K562 (cell line): ENCODE results near the gene REEP2. TPM values are rescaled to one million over a fixed set of nuclear protein-coding genes. Genes with fewer than 3 reads are reported as not detected.
A peak's percentile ranks its signal among the peaks of the same experiment; 100 is the strongest.

Experiments
- ATAC-seq: fragments of 200-7000 bp; cut with Tn5 transposase; 3 replicates; pipeline ENCODE4 v1.9.1; 2020; ENCODE audit warnings: moderate library complexity
- Bru-seq: library from RNA; stranded (reverse); fragments of 400-500 nt; gene quantifications from one replicate; lab custom pipeline; 2021; lab: Mats Ljungman, UMichigan
- BruChase-seq, 2 experiments: library from RNA; stranded (reverse); fragments of 400-500 nt; gene quantifications; one replicate each; lab custom pipeline; 2021; lab: Mats Ljungman, UMichigan
- BruUV-seq: library from RNA; stranded (reverse); fragments of 400-500 nt; replicated peaks from 2 replicates; lab custom pipeline; 2021; lab: Mats Ljungman, UMichigan
- CTCF ChIA-PET: fragments of 300-600 bp; formaldehyde crosslinking; extraction: SDS; loops from one replicate; lab custom pipeline; 2021; ENCODE audit warnings: low intra/inter-chr PET ratio; lab: Yijun Ruan, JAX
- POLR2A ChIA-PET: fragments of 300-600, 350-650 bp; sonication (Branson Sonifier 250); formaldehyde crosslinking; extraction: SDS; loops from one replicate; lab custom pipeline; 2021; ENCODE audit warnings: antibody characterized with exemption, inconsistent platforms; lab: Yijun Ruan, JAX
- DNase-seq, 4 experiments: peaks; one replicate each; pipeline versions ENCODE4 v3.0.0 to v3.0.0-alpha.2; 2011 to 2018; ENCODE audit warnings: low spot score in 3 of 4, mixed read lengths in 3 of 4; ENCODE audit errors: extremely low read depth in 1 of 4
- FAIRE-seq: peaks from 2 replicates; lab custom pipeline; 2011; peaks lifted over from hg19 to GRCh38; lab: Jason Lieb, UNC
- H2AFZ ChIP-seq: 2 replicates; pipeline ENCODE4 v1.6.0; 2011; ENCODE audit warnings: low read depth, low read length, control low read depth, inconsistent platforms
- H3K27ac ChIP-seq: fragments of 200-600 bp; 3 replicates; pipeline ENCODE4 v1.8.0; 2011; ENCODE audit warnings: low read depth, mild to moderate bottlenecking, control low read depth, inconsistent platforms, low read length, moderate library complexity, mixed read lengths; ENCODE audit errors: extremely low read depth
- H3K27me3 ChIP-seq, 2 experiments: fragments of 300-600 bp in 1 of 2; 2 replicates in 1 of 2; 3 replicates in 1 of 2; pipeline versions ENCODE4 v1.6.0 to v1.8.0; 2011; ENCODE audit warnings: inconsistent platforms in 2 of 2, low read length in 2 of 2, mild to moderate bottlenecking in 1 of 2, mixed read lengths in 1 of 2, moderate library complexity in 1 of 2; ENCODE audit not compliant: control insufficient read depth in 2 of 2, insufficient read depth in 2 of 2
- H3K36me3 ChIP-seq: fragments of 300-600 bp; 3 replicates; pipeline ENCODE4 v1.8.0; 2011; ENCODE audit warnings: mild to moderate bottlenecking, low read length, inconsistent platforms; ENCODE audit not compliant: control insufficient read depth, insufficient read depth
- H3K4me1 ChIP-seq, 2 experiments: fragments of 200-600 bp in 1 of 2; replicated peaks in 1 of 2; 2 replicates in 1 of 2; 3 replicates in 1 of 2; pipeline versions ENCODE4 v1.5.1 to v1.8.0; 2011; ENCODE audit warnings: inconsistent platforms in 2 of 2, low read length in 2 of 2, mild to moderate bottlenecking in 1 of 2, mixed read lengths in 1 of 2, moderate library complexity in 1 of 2; ENCODE audit not compliant: control insufficient read depth in 2 of 2, insufficient read depth in 2 of 2
- H3K4me2 ChIP-seq: 2 replicates; pipeline ENCODE4 v1.6.1; 2011; ENCODE audit warnings: low read length, control low read depth, inconsistent platforms, mixed read lengths; ENCODE audit not compliant: insufficient read depth
- H3K4me3 ChIP-seq: fragments of 200-600 bp; sonication (generic), shearing (Covaris generic); 2 replicates; pipeline ENCODE4 v1.5.1; 2016; ENCODE audit warnings: control low read depth, inconsistent platforms
- H3K79me2 ChIP-seq: fragments of 200-600 bp; 3 replicates; pipeline ENCODE4 v1.8.0; 2011; ENCODE audit warnings: low read length, inconsistent platforms; ENCODE audit not compliant: control insufficient read depth, insufficient read depth
- H3K9ac ChIP-seq, 2 experiments: 2 replicates each; pipeline versions ENCODE4 v1.6.0 to v1.6.1; 2011; ENCODE audit warnings: low read depth in 2 of 2, low read length in 2 of 2, control low read depth in 1 of 2, inconsistent platforms in 1 of 2, mild to moderate bottlenecking in 1 of 2, mixed read lengths in 1 of 2; ENCODE audit not compliant: insufficient read depth in 1 of 2
- H3K9me1 ChIP-seq: one replicate; pipeline ENCODE4 v1.6.0; 2011; ENCODE audit warnings: inconsistent platforms, mild to moderate bottlenecking, low read length, moderate library complexity; ENCODE audit not compliant: control insufficient read depth, insufficient read depth
- H3K9me3 ChIP-seq: replicated peaks from 2 replicates; pipeline ENCODE4 v1.5.1; 2011; ENCODE audit warnings: low read depth, low read length, inconsistent platforms; ENCODE audit not compliant: control insufficient read depth, insufficient read depth
- H4K20me1 ChIP-seq: replicated peaks from 2 replicates; pipeline ENCODE4 v1.6.1; 2011; ENCODE audit warnings: low read length, inconsistent platforms, mixed read lengths; ENCODE audit not compliant: control insufficient read depth, insufficient read depth
- CBFA2T3 ChIP-seq: fragments of 450-650 bp; IDR thresholded peaks from 2 replicates; pipeline ENCODE4 v1.6.1; 2017
- ILK ChIP-seq: fragments of 450-650 bp; IDR thresholded peaks from 2 replicates; pipeline ENCODE4 v1.6.1; 2016; ENCODE audit warnings: missing genetic modification characterization, low read depth, mild to moderate bottlenecking, missing compliant biosample characterization, moderate library complexity, borderline replicate concordance
- NFATC3 ChIP-seq: fragments of 450-650 bp; IDR thresholded peaks from 2 replicates; pipeline ENCODE4 v1.6.1; 2017; ENCODE audit warnings: mild to moderate bottlenecking
- NR2F6 ChIP-seq: fragments of 450-650 bp; formaldehyde crosslinking; IDR thresholded peaks from 2 replicates; pipeline ENCODE4 v1.4.0; 2020; ENCODE audit warnings: mild to moderate bottlenecking
- NR3C1 ChIP-seq: sonication (generic); formaldehyde crosslinking; IDR thresholded peaks from 2 replicates; pipeline ENCODE4 v1.8.1; 2022; ENCODE audit warnings: missing genetic modification reagents
- POLR3A ChIP-seq: IDR thresholded peaks from 2 replicates; pipeline ENCODE4 v1.6.1; 2011; ENCODE audit warnings: borderline replicate concordance, mild to moderate bottlenecking, moderate library complexity; ENCODE audit not compliant: insufficient read length, insufficient read depth; ENCODE audit errors: extremely low read depth
- SOX6 ChIP-seq: fragments of 450-650 bp; IDR thresholded peaks from 2 replicates; pipeline ENCODE4 v1.6.1; 2014; ENCODE audit warnings: mild to moderate bottlenecking
- SREBF2 ChIP-seq: sonication (generic); formaldehyde crosslinking; IDR thresholded peaks from 2 replicates; pipeline ENCODE4 v1.4.0; 2020; ENCODE audit warnings: mild to moderate bottlenecking, missing genetic modification reagents
- USF2 ChIP-seq: sonication (generic); formaldehyde crosslinking; IDR thresholded peaks from 2 replicates; pipeline ENCODE4 v1.5.0; 2020; ENCODE audit warnings: missing genetic modification reagents
- ZNF274 ChIP-seq: IDR thresholded peaks from 2 replicates; pipeline ENCODE4 v1.6.1; 2011; ENCODE audit warnings: low read depth, mild to moderate bottlenecking, low read length, moderate library complexity, borderline replicate concordance
- WGBS: fragments of 100-300 bp; shearing (Covaris generic); methylation state at CpG from one replicate; pipeline ENCODE4 v1.1.6; 2016; ENCODE audit warnings: low coverage, mixed read lengths; ENCODE audit not compliant: insufficient coverage; ENCODE audit errors: missing lambda C conversion rate; 5-methylcytosine and 5-hydroxymethylcytosine counted together
- in situ Hi-C: fragments of 300-500 bp; cut with MboI; formaldehyde crosslinking; loops from 4 replicates; pipeline ENCODE4 v1.15.0; 2018; ENCODE audit warnings: inconsistent platforms, mixed read lengths
- intact Hi-C: fragments of 100-400 bp; cut with micrococcal nuclease; formaldehyde crosslinking; loops from 2 replicates; pipeline ENCODE4 v1.14.2; 2022
- long read RNA-seq, 3 experiments: library from polyadenylated mRNA in 2 of 3; library from RNA in 1 of 3; unstranded in 2 of 3; stranded (forward) in 1 of 3; transcript quantifications; one replicate each; pipeline ENCODE4 v2.0.0, GENCODE V29; 2019 to 2022
- polyA minus RNA-seq, 3 experiments: library from RNA; depleted of rRNA, polyadenylated mRNA; stranded (reverse); fragments of >200 nt; gene quantifications; 2 replicates each; pipeline ENCODE4 v1.2.3, GENCODE V29; 2011
- polyA plus RNA-seq, 8 experiments: library from polyadenylated mRNA; depleted of rRNA in 4 of 8; stranded (reverse) in 5 of 8; unstranded in 3 of 8; fragments of >200 nt; fragmentation: Nextera tagmentation in 2 of 8; fragmentation: Illumina TruSeq in 1 of 8; extraction: Ambion mirVana in 2 of 8; extraction: Trizol in 1 of 8; gene quantifications; 2 replicates each; pipeline versions ENCODE4 v1.2.1 to v1.2.3, GENCODE V29; 2011 to 2014; ENCODE audit warnings: inconsistent platforms in 1 of 8, missing spikeins in 1 of 8
- total RNA-seq, 7 experiments: library from RNA; depleted of rRNA in 6 of 7; stranded (reverse); fragments of >200 nt in 6 of 7; fragmentation: Illumina TruSeq in 2 of 7; extraction: Trizol in 2 of 7; gene quantifications; 2 replicates each; pipeline versions ENCODE4 v1.2.1 to v1.2.3, GENCODE V29; 2011 to 2021; ENCODE audit warnings: low replicate concordance in 1 of 7
- TF ChIP-seq, protein P1 (sequence below): fragments of 250-450 bp; sonication (Bioruptor Pico); IDR thresholded peaks from 2 replicates; pipeline ENCODE4 v1.8.0; 2022; ENCODE audit warnings: moderate library complexity, mild to moderate bottlenecking, inconsistent platforms
- TF ChIP-seq, protein P2 (sequence below), 2 experiments: fragments of 150-350 bp in 1 of 2; IDR thresholded peaks; 2 replicates each; pipeline ENCODE4 v1.6.1; 2012 to 2016; ENCODE audit warnings: low read depth in 2 of 2, low read length in 2 of 2, mild to moderate bottlenecking in 1 of 2, moderate library complexity in 1 of 2

The REEP2 gene
- 0.30 and 2.6 TPM in 2 replicates for total RNA-seq (2011; cell fraction: chromatin; rRNA removed; ENCODE audit: low replicate concordance)
- total RNA-seq (2011; cell fraction: nucleolus; rRNA removed): 0.67 and 0.92 TPM in 2 replicates
- 0.76 and 1.8 TPM in 2 replicates for total RNA-seq (2011; cell fraction: nucleoplasm; rRNA removed)
- 0.09 and 0.49 TPM in 2 replicates for total RNA-seq (2014; rRNA removed)
- 0.11 TPM in 1 of 2 replicates, not detected in the other for total RNA-seq (2014; rRNA removed; fragmentation: Illumina TruSeq; extraction: Trizol)
- 0.26 and 0.29 TPM in 2 replicates for total RNA-seq (2015; rRNA removed; fragmentation: Illumina TruSeq; extraction: Trizol)
- 0.44 and 0.63 TPM in 2 replicates for total RNA-seq (2021)
- polyA plus RNA-seq (2011; rRNA removed): 0.69 and 1.1 TPM in 2 replicates
- polyA plus RNA-seq (2011; cell fraction: cytosol; rRNA removed): 1.3 and 1.6 TPM in 2 replicates
- 2.2 and 3.1 TPM in 2 replicates for polyA plus RNA-seq (2011; cell fraction: nucleus; rRNA removed)
- 0.42 TPM in 2 replicates for polyA plus RNA-seq (2012)
- 0.13 and 0.54 TPM in 2 replicates for polyA plus RNA-seq (2014; fragmentation: Illumina TruSeq; extraction: Trizol)
- polyA plus RNA-seq (2014; fragmentation: Nextera tagmentation; extraction: Ambion mirVana): under 1 TPM in 1 of 2 experiments, not detected in 1; 0.03 TPM
- 0.05 and 0.32 TPM in 2 replicates for polyA plus RNA-seq (2014; rRNA removed)
- polyA minus RNA-seq (2011; rRNA and poly(A)+ RNA removed): 0.99 and 2.2 TPM in 2 replicates
- 0.95 TPM in 1 of 2 replicates, not detected in the other for polyA minus RNA-seq (2011; cell fraction: cytosol; rRNA and poly(A)+ RNA removed)
- 0.11 and 0.67 TPM in 2 replicates for polyA minus RNA-seq (2011; cell fraction: nucleus; rRNA and poly(A)+ RNA removed)
- percentile 31 among the genes with signal in this experiment for Bru-seq, nascent RNA
- percentile 10 among the genes with signal in this experiment for BruChase-seq, experiment 1, labeled RNA remaining after a 2-hour chase
- percentile 30 among the genes with signal in this experiment for BruChase-seq, experiment 2, labeled RNA remaining after a 6-hour chase
- long read RNA-seq, experiment 1, partial matches to known transcripts: 0 of 1 reads
- long read RNA-seq, experiment 1, other reads (novel, unspliced or antisense): 0 of 1 reads
- long read RNA-seq, experiment 2: 0 reads
- long read RNA-seq, experiment 3: 0 reads

DNA sequence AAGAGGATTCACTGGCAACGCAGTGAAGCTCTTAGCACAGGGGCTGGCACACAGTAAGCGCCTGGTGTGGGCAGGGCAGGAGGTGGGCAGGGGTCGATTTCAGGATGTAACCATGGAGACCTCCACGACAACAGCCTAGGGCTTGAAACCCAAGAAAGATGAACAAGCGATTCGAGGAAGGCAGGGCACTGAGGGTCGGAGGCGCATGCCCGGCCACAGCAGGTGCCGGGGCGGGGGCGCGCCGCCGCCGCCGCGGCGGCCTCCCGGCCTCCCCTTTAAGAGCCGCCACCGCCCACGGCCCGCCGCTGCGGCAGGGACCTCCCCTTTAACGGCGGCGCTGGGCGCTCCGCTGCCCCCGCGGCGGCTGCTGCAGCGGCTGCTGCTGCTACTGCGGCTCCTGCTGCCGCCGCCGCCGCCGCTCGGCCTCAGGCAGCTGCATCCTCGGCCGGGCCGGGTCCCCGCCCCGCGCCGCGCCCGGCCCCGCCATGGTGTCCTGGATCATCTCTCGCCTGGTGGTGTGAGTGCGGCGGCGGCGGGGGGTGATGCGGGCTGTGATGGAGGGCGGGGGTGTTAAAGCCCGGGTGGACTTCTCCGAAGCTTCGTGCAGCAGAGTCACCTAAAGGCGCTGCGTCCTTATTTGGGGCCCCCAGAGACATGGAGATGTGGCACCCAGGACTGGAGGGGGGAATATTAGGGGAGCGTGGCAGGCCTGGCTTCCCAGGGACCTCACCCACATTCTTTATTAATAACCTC lies at the start of gene REEP2:
TSS of gene REEP2 (plus strand) at position 334 of the 753 bp plus-strand sequence. CDS start at position 486, 152 bp downstream.
- ATAC-seq (peak; percentile 89), FAIRE-seq (no peak), DNase-seq (peak; percentile 65 to 92 (median 84))
- intact Hi-C loops: no loop called here
- peak within 1 kb of the TSS; percentile 30 for H2AFZ ChIP-seq
- H3K9me1 ChIP-seq: no peaks in the 10 kb centered on the region
- peaks cover 7 to 20% of the 10 kb centered on the region in 2 experiments; a peak in 4 of 5 replicates for H3K4me1 ChIP-seq
- H3K4me3 ChIP-seq: peak within 1 kb of the TSS; percentile 48
- peaks cover 4% of the 10 kb centered on the region; the same call in 1 of the 2 replicates for H4K20me1 ChIP-seq
- H3K36me3 ChIP-seq: peaks cover 26% of the 10 kb centered on the region
- WGBS: 4% methylated on average over 43 of the region's 65 CpGs
- peak within 1 kb of the TSS in 1 of 2 experiments; percentile 59; a peak in 2 of 4 replicates for H3K9ac ChIP-seq
- H3K79me2 ChIP-seq: no peaks in the 10 kb centered on the region
- H3K27me3 ChIP-seq: no peaks in the 10 kb centered on the region
- CTCF ChIA-PET: interaction anchor here (0.7 kb wide), 2 partner anchors 109 to 938 kb away, joined by 3 to 4 read pairs; no protein-coding TSS in a partner anchor
- in situ Hi-C loops: no loop called here
- BruUV-seq: no TSS peak
- H3K9me3 ChIP-seq: no peaks in the 10 kb centered on the region
- H3K4me2 ChIP-seq: peak within 1 kb of the TSS; percentile 71
- POLR2A ChIA-PET: interaction anchor here (0.6 to 1.7 kb wide), 8 partner anchors 9 to 445 kb away, joined by 3 to 5 read pairs (median 4); partner anchors contain the start of gene EGR1
- no peak within 1 kb of the TSS for H3K27ac ChIP-seq
- TF ChIP-seq POLR3A (no peak), NR2F6 (CRISPR knock-in tag) (no peak), NR3C1 (CRISPR knock-in tag) (no peak), SREBF2 (no peak), NFATC3 (no peak), ILK (tag) (no peak), SOX6 (no peak), ZNF274 (no peak), USF2 (CRISPR knock-in tag) (no peak), CBFA2T3 (no peak)
- TF ChIP-seq, protein P1, sequence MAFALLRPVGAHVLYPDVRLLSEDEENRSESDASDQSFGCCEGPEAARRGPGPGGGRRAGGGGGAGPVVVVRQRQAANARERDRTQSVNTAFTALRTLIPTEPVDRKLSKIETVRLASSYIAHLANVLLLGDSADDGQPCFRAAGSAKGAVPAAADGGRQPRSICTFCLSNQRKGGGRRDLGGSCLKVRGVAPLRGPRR (CRISPR knock-in tag): no peak
- TF ChIP-seq, protein P2, sequence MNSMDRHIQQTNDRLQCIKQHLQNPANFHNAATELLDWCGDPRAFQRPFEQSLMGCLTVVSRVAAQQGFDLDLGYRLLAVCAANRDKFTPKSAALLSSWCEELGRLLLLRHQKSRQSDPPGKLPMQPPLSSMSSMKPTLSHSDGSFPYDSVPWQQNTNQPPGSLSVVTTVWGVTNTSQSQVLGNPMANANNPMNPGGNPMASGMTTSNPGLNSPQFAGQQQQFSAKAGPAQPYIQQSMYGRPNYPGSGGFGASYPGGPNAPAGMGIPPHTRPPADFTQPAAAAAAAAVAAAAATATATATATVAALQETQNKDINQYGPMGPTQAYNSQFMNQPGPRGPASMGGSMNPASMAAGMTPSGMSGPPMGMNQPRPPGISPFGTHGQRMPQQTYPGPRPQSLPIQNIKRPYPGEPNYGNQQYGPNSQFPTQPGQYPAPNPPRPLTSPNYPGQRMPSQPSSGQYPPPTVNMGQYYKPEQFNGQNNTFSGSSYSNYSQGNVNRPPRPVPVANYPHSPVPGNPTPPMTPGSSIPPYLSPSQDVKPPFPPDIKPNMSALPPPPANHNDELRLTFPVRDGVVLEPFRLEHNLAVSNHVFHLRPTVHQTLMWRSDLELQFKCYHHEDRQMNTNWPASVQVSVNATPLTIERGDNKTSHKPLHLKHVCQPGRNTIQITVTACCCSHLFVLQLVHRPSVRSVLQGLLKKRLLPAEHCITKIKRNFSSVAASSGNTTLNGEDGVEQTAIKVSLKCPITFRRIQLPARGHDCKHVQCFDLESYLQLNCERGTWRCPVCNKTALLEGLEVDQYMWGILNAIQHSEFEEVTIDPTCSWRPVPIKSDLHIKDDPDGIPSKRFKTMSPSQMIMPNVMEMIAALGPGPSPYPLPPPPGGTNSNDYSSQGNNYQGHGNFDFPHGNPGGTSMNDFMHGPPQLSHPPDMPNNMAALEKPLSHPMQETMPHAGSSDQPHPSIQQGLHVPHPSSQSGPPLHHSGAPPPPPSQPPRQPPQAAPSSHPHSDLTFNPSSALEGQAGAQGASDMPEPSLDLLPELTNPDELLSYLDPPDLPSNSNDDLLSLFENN (IDR thresholded peaks at IDR 0.05; ENCODE audit: low read depth in 2 of 2, low read length in 2 of 2): no peak
